GM23338 (cell line): ENCODE data around the gene TECTA. TPM values are rescaled to one million over a fixed set of nuclear protein-coding genes. Genes with fewer than 3 reads are reported as not detected.

Experiments used
- ATAC-seq: fragments of 200-7000 bp; cut with Tn5 transposase; 3 replicates; pipeline ENCODE4 v1.9.1; 2020
- DNase-seq: peaks from one replicate; pipeline ENCODE4 v3.0.0-alpha.2; 2015; ENCODE audit warnings: low spot score
- H2AFZ ChIP-seq: fragments of 200-600 bp; sonication (generic); 2 replicates; pipeline ENCODE4 v1.8.0; 2016; ENCODE audit warnings: antibody characterized with exemption, mild to moderate bottlenecking, moderate library complexity
- H3F3A ChIP-seq: fragments of 200-600 bp; sonication (generic); replicated peaks from 2 replicates; pipeline ENCODE4 v1.8.0; 2017; ENCODE audit warnings: antibody characterized with exemption, mixed run types, low read depth
- H3K27ac ChIP-seq: fragments of 200-600 bp; sonication (generic); 2 replicates; pipeline ENCODE4 v1.6.1; 2016; ENCODE audit warnings: low read depth
- H3K27me3 ChIP-seq: fragments of 200-600 bp; sonication (generic); 2 replicates; pipeline ENCODE4 v1.8.0; 2016; ENCODE audit warnings: mild to moderate bottlenecking, mixed run types, moderate library complexity; ENCODE audit not compliant: insufficient read depth
- H3K36me3 ChIP-seq: fragments of 200-600 bp; sonication (generic); 2 replicates; pipeline ENCODE4 v1.8.0; 2016; ENCODE audit warnings: mild to moderate bottlenecking; ENCODE audit not compliant: insufficient read depth
- H3K4me1 ChIP-seq: fragments of 200-600 bp; sonication (generic); 2 replicates; pipeline ENCODE4 v1.8.0; 2016; ENCODE audit warnings: mild to moderate bottlenecking, moderate library complexity; ENCODE audit not compliant: insufficient read depth
- H3K4me2 ChIP-seq: fragments of 200-600 bp; sonication (generic); 2 replicates; pipeline ENCODE4 v1.7.1; 2017; ENCODE audit warnings: mixed run types
- H3K4me3 ChIP-seq: fragments of 200-600 bp; sonication (generic); 2 replicates; pipeline ENCODE4 v1.6.1; 2016; ENCODE audit warnings: mixed run types
- H3K79me2 ChIP-seq: fragments of 200-600 bp; sonication (generic); replicated peaks from 2 replicates; pipeline ENCODE4 v1.8.0; 2017; ENCODE audit warnings: mild to moderate bottlenecking; ENCODE audit not compliant: insufficient read depth
- H3K9me2 ChIP-seq: fragments of 200-600 bp; sonication (generic); 2 replicates; pipeline ENCODE4 v1.8.0; 2017; ENCODE audit not compliant: insufficient read depth
- H4K20me1 ChIP-seq: fragments of 200-600 bp; sonication (generic); replicated peaks from 2 replicates; pipeline ENCODE4 v1.8.0; 2017; ENCODE audit warnings: mild to moderate bottlenecking; ENCODE audit not compliant: insufficient read depth
- H3K27ac Mint-ChIP-seq: 2 replicates; pipeline ENCODE4 v1.8.0; 2020; ENCODE audit warnings: inconsistent platforms, mild to moderate bottlenecking, moderate library complexity, mixed read lengths
- H3K27me3 Mint-ChIP-seq: 3 replicates; pipeline ENCODE4 v1.8.0; 2022; ENCODE audit warnings: low read depth, mild to moderate bottlenecking, moderate library complexity, mixed read lengths, inconsistent platforms; ENCODE audit not compliant: insufficient read depth, poor library complexity
- H3K36me3 Mint-ChIP-seq: 3 replicates; pipeline ENCODE4 v1.8.0; 2021; ENCODE audit warnings: low read depth, mild to moderate bottlenecking, inconsistent platforms, moderate library complexity, mixed read lengths
- H3K4me1 Mint-ChIP-seq: 3 replicates; pipeline ENCODE4 v1.8.0; 2020; ENCODE audit warnings: mild to moderate bottlenecking, inconsistent platforms, mixed read lengths
- H3K4me3 Mint-ChIP-seq: 3 replicates; pipeline ENCODE4 v1.8.0; 2021; ENCODE audit warnings: moderate library complexity, mild to moderate bottlenecking, inconsistent platforms, mixed read lengths
- H3K9me3 Mint-ChIP-seq: 3 replicates; pipeline ENCODE4 v1.8.0; 2020; ENCODE audit warnings: moderate library complexity, mild to moderate bottlenecking, inconsistent platforms, mixed read lengths
- CREB1 ChIP-seq: fragments of 250-450 bp; sonication (Bioruptor Pico); IDR thresholded peaks from 2 replicates; pipeline ENCODE4 v1.5.0; 2020; ENCODE audit warnings: low read depth, mild to moderate bottlenecking, moderate library complexity
- ETS1 ChIP-seq: IDR thresholded peaks from 2 replicates; pipeline ENCODE4 v1.6.1; 2016; ENCODE audit warnings: antibody characterized with exemption
- EZH2phosphoT487 ChIP-seq: fragments of 200-600 bp; sonication (generic); IDR thresholded peaks from one replicate; pipeline ENCODE4 v1.8.1; 2018; ENCODE audit warnings: antibody characterized with exemption; ENCODE audit not compliant: unreplicated experiment
- POLR2AphosphoS5 ChIP-seq: IDR thresholded peaks from 2 replicates; pipeline ENCODE4 v1.6.1; 2016; ENCODE audit warnings: antibody characterized with exemption, low read depth
- ZNF114 ChIP-seq: fragments of 250-450 bp; sonication (Bioruptor Pico); IDR thresholded peaks from 2 replicates; pipeline ENCODE4 v1.5.0; 2020; ENCODE audit warnings: mild to moderate bottlenecking, moderate library complexity
- polyA plus RNA-seq: library from polyadenylated mRNA; unstranded; fragments of >200 nt; fragmentation: Nextera tagmentation; extraction: Ambion mirVana; gene quantifications from 2 replicates; pipeline ENCODE4 v1.2.1, GENCODE V29; 2016
- total RNA-seq: library from RNA; depleted of rRNA; stranded (reverse); fragments of >200 nt; shearing (Covaris generic); gene quantifications from 2 replicates; pipeline ENCODE4 v1.2.3, GENCODE V29; 2014

TECTA gene
- total and polyA plus RNA-seq, 2 experiments from 2014 or later, result 0.34 to 0.69 TPM

- no peaks in the 10 kb centered on the region for H3K9me2 ChIP-seq
- H3K36me3 Mint-ChIP-seq, result no peaks in the 10 kb centered on the region
- no peak for DNase-seq
- ATAC-seq, result no peak
- H3K4me2 ChIP-seq, result no peak overlapping the region
- no peaks in the 10 kb centered on the region for H3K27me3 ChIP-seq
- no peaks in the 10 kb centered on the region for H3K79me2 ChIP-seq
- no peak overlapping the region for H3K27ac Mint-ChIP-seq
- H3K9me3 Mint-ChIP-seq, result no peaks in the 10 kb centered on the region
- no peak for TF ChIP-seq ZNF114 (CRISPR knock-in tag)
- no peak overlapping the region for H3K4me3 Mint-ChIP-seq
- no peak overlapping the region for H3K27ac ChIP-seq
- H3K36me3 ChIP-seq, result no peaks in the 10 kb centered on the region
- H2AFZ ChIP-seq, result no peak overlapping the region
- H3F3A ChIP-seq, result no peaks in the 10 kb centered on the region
- H3K4me3 ChIP-seq, result no peak overlapping the region
- no peaks in the 10 kb centered on the region; the same call in 2 of the 3 replicates for H3K4me1 Mint-ChIP-seq
- H4K20me1 ChIP-seq, result no peaks in the 10 kb centered on the region
- peaks cover 4% of the 10 kb centered on the region for H3K27me3 Mint-ChIP-seq
- H3K4me1 ChIP-seq, result no peaks in the 10 kb centered on the region
Observed at GRCh38 chr11:121134741-121135312, 33.8 kb downstream of the TECTA start.

- DNase-seq, result no peak
- Histone ChIP-seq H4K20me1 (no peaks in the 10 kb centered on the region), H3F3A (no peaks in the 10 kb centered on the region), H3K36me3 (no peaks in the 10 kb centered on the region), H2AFZ (no peak overlapping the region), H3K79me2 (no peaks in the 10 kb centered on the region), H3K4me3 (no peak overlapping the region), H3K27ac (no peak overlapping the region), H3K4me2 (no peak overlapping the region), H3K27me3 (no peaks in the 10 kb centered on the region), H3K9me2 (no peaks in the 10 kb centered on the region), H3K4me1 (no peaks in the 10 kb centered on the region)
- Mint-ChIP-seq H3K36me3 (no peaks in the 10 kb centered on the region), H3K9me3 (no peaks in the 10 kb centered on the region), H3K4me1 (no peaks in the 10 kb centered on the region; the same call in 2 of the 3 replicates), H3K27me3 (peaks cover 7% of the 10 kb centered on the region), H3K4me3 (no peak overlapping the region), H3K27ac (no peak overlapping the region)
- TF ChIP-seq ZNF114 (CRISPR knock-in tag) (no peak), ETS1 (no peak)
- ATAC-seq, result no peak
Observed at GRCh38 chr11:121137005-121137404, 36.0 kb downstream of the TECTA start.

GRCh38 chr11:121138259-121138658 lies 37.2 kb downstream of the TECTA start:
- H3K9me3 Mint-ChIP-seq, result no peaks in the 10 kb centered on the region
- H2AFZ ChIP-seq, result no peak overlapping the region
- DNase-seq (no peak), ATAC-seq (no peak)
- no peak overlapping the region for H3K4me3 ChIP-seq
- H3K27ac ChIP-seq, result no peak overlapping the region
- no peak overlapping the region for H3K27ac Mint-ChIP-seq
- no peaks in the 10 kb centered on the region for H3K36me3 Mint-ChIP-seq
- TF ChIP-seq EZH2phosphoT487 (no peak), CREB1 (CRISPR knock-in tag) (no peak), ZNF114 (CRISPR knock-in tag) (no peak), POLR2AphosphoS5 (no peak)
- H3K9me2 ChIP-seq, result no peaks in the 10 kb centered on the region
- H3F3A ChIP-seq, result no peaks in the 10 kb centered on the region
- H3K4me1 Mint-ChIP-seq, result no peaks in the 10 kb centered on the region; the same call in 2 of the 3 replicates
- no peak overlapping the region for H3K4me2 ChIP-seq
- H3K36me3 ChIP-seq, result no peaks in the 10 kb centered on the region
- no peaks in the 10 kb centered on the region for H4K20me1 ChIP-seq
- no peaks in the 10 kb centered on the region for H3K27me3 ChIP-seq
- H3K27me3 Mint-ChIP-seq, result peaks cover 7% of the 10 kb centered on the region
- no peak overlapping the region for H3K4me3 Mint-ChIP-seq
- H3K79me2 ChIP-seq, result no peaks in the 10 kb centered on the region
- H3K4me1 ChIP-seq, result no peaks in the 10 kb centered on the region
